PFSK-1 (cell line): ENCODE measurements around the gene ADAMTS9.

Experiments
- FOXP2 ChIP-seq: optimal IDR thresholded peaks from 2 replicates; pipeline ENCODE3; 2011; ENCODE audit warnings: borderline replicate concordance, control low read depth, inconsistent platforms; ENCODE audit not compliant: insufficient read depth; ENCODE audit errors: extremely low read length, extremely low read depth
- POLR2AphosphoS5 ChIP-seq: IDR thresholded peaks from 2 replicates; pipeline ENCODE4 v1.6.1; 2012; ENCODE audit warnings: low read depth, mild to moderate bottlenecking, control low read depth, low read length, moderate library complexity
- SIN3A ChIP-seq: IDR thresholded peaks from 2 replicates; pipeline ENCODE4 v1.6.1; 2012; ENCODE audit warnings: mild to moderate bottlenecking, low read length, moderate library complexity, borderline replicate concordance; ENCODE audit not compliant: insufficient read depth
- TAF1 ChIP-seq: IDR thresholded peaks from 2 replicates; pipeline ENCODE4 v1.6.1; 2012; ENCODE audit warnings: low read length, control low read depth, borderline replicate concordance; ENCODE audit not compliant: insufficient read depth
- TF ChIP-seq, protein P1 (sequence below), 2 experiments: IDR thresholded peaks; 2 replicates each; pipeline versions ENCODE4 v1.6.1 to v1.8.0; 2011 to 2012; ENCODE audit warnings: low read depth in 2 of 2, low read length in 2 of 2, control low read depth in 1 of 2, inconsistent platforms in 1 of 2, mild to moderate bottlenecking in 1 of 2, moderate library complexity in 1 of 2; ENCODE audit not compliant: insufficient read depth in 1 of 2

DNA sequence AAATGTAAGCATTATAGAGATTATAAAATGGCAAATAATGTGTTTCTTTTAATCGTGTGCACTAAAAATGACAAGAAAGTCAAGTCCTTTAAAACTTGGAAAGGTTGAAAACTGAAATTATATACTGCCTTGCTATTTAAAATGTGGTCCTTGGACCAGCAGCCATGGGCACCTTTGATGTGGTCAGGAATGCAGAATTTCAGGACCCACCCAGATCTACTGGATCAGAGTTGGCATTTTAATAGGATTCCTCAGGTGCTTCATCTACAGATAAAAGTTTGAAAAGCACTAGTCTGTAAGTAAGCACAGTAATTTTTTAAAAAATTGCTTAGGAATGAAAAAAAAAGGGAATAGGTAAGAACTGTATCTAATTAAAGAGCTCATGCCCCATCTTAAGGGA is 55.8 kb downstream of the ADAMTS9 start:
- TF ChIP-seq POLR2AphosphoS5 (no peak), TAF1 (no peak), SIN3A (no peak), FOXP2 (no peak)
- TF ChIP-seq, protein P1, sequence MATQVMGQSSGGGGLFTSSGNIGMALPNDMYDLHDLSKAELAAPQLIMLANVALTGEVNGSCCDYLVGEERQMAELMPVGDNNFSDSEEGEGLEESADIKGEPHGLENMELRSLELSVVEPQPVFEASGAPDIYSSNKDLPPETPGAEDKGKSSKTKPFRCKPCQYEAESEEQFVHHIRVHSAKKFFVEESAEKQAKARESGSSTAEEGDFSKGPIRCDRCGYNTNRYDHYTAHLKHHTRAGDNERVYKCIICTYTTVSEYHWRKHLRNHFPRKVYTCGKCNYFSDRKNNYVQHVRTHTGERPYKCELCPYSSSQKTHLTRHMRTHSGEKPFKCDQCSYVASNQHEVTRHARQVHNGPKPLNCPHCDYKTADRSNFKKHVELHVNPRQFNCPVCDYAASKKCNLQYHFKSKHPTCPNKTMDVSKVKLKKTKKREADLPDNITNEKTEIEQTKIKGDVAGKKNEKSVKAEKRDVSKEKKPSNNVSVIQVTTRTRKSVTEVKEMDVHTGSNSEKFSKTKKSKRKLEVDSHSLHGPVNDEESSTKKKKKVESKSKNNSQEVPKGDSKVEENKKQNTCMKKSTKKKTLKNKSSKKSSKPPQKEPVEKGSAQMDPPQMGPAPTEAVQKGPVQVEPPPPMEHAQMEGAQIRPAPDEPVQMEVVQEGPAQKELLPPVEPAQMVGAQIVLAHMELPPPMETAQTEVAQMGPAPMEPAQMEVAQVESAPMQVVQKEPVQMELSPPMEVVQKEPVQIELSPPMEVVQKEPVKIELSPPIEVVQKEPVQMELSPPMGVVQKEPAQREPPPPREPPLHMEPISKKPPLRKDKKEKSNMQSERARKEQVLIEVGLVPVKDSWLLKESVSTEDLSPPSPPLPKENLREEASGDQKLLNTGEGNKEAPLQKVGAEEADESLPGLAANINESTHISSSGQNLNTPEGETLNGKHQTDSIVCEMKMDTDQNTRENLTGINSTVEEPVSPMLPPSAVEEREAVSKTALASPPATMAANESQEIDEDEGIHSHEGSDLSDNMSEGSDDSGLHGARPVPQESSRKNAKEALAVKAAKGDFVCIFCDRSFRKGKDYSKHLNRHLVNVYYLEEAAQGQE (IDR thresholded peaks at IDR 0.05; ENCODE audit: insufficient read depth in 1 of 2, low read depth in 2 of 2, low read length in 2 of 2), result no peak
